DOHH2 (cell line): ENCODE data around the gene TDG.

ENCODE experiments used
- H3F3A ChIP-seq: fragments of 200-600 bp; sonication (generic), shearing (Covaris generic); 2 replicates; pipeline ENCODE4 v1.6.0; 2016; ENCODE audit warnings: antibody characterized with exemption, mild to moderate bottlenecking; ENCODE audit not compliant: control insufficient read depth, insufficient read depth
- H3K27ac ChIP-seq: fragments of 200-600 bp; sonication (generic); 2 replicates; pipeline ENCODE4 v1.5.1; 2014; ENCODE audit warnings: low read depth, mild to moderate bottlenecking, low read length, moderate library complexity
- H3K27me3 ChIP-seq: fragments of 200-600 bp; sonication (generic); 2 replicates; pipeline ENCODE4 v1.6.1; 2014; ENCODE audit warnings: mild to moderate bottlenecking, low read length, mixed read lengths; ENCODE audit not compliant: control insufficient read depth
- H3K36me3 ChIP-seq: fragments of 200-600 bp; sonication (generic); 2 replicates; pipeline ENCODE4 v1.6.1; 2014; ENCODE audit warnings: mild to moderate bottlenecking, low read length, moderate library complexity, mixed read lengths; ENCODE audit not compliant: control insufficient read depth
- H3K4me1 ChIP-seq: fragments of 200-600 bp; sonication (generic); 2 replicates; pipeline ENCODE4 v1.6.1; 2014; ENCODE audit warnings: mild to moderate bottlenecking, low read length, mixed read lengths; ENCODE audit not compliant: control insufficient read depth
- H3K4me2 ChIP-seq: fragments of 200-600 bp; sonication (generic); 2 replicates; pipeline ENCODE4 v1.6.0; 2014; ENCODE audit warnings: mild to moderate bottlenecking, low read length, moderate library complexity
- H3K4me3 ChIP-seq: fragments of 200-600 bp; sonication (generic); 2 replicates; pipeline ENCODE4 v1.5.1; 2014; ENCODE audit warnings: mild to moderate bottlenecking, low read length, mixed read lengths
- H3K79me2 ChIP-seq: fragments of 200-600 bp; sonication (generic); 2 replicates; pipeline ENCODE4 v1.6.1; 2014; ENCODE audit warnings: mild to moderate bottlenecking, low read length, mixed read lengths; ENCODE audit not compliant: control insufficient read depth
- H3K9me2 ChIP-seq: fragments of 200-600 bp; sonication (generic); replicated peaks from 2 replicates; pipeline ENCODE4 v1.6.1; 2014; ENCODE audit warnings: mild to moderate bottlenecking, low read length, mixed read lengths; ENCODE audit not compliant: control insufficient read depth
- H3K9me3 ChIP-seq: fragments of 200-600 bp; sonication (generic); 2 replicates; pipeline ENCODE4 v1.6.1; 2014; ENCODE audit warnings: antibody characterized with exemption, low read length, mixed read lengths; ENCODE audit not compliant: control insufficient read depth, insufficient read depth
- H4K20me1 ChIP-seq: fragments of 200-600 bp; sonication (generic); 2 replicates; pipeline ENCODE4 v1.6.0; 2014; ENCODE audit warnings: low read depth, mild to moderate bottlenecking, antibody characterized with exemption, low read length, moderate library complexity; ENCODE audit not compliant: control insufficient read depth, insufficient read depth
- EZH2phosphoT487 ChIP-seq: fragments of 200-600 bp; sonication (generic); IDR thresholded peaks from 2 replicates; pipeline ENCODE4 v1.6.1; 2017; ENCODE audit warnings: borderline replicate concordance, mild to moderate bottlenecking, antibody characterized with exemption, low read length, moderate library complexity, mixed read lengths
- TF ChIP-seq, protein P1 (sequence below): fragments of 200-600 bp; sonication (generic); IDR thresholded peaks from one replicate; pipeline ENCODE4 v1.5.1; 2014; ENCODE audit warnings: antibody characterized with exemption, mild to moderate bottlenecking, low read depth, low read length; ENCODE audit not compliant: poor library complexity, severe bottlenecking

The TDG gene

DNA sequence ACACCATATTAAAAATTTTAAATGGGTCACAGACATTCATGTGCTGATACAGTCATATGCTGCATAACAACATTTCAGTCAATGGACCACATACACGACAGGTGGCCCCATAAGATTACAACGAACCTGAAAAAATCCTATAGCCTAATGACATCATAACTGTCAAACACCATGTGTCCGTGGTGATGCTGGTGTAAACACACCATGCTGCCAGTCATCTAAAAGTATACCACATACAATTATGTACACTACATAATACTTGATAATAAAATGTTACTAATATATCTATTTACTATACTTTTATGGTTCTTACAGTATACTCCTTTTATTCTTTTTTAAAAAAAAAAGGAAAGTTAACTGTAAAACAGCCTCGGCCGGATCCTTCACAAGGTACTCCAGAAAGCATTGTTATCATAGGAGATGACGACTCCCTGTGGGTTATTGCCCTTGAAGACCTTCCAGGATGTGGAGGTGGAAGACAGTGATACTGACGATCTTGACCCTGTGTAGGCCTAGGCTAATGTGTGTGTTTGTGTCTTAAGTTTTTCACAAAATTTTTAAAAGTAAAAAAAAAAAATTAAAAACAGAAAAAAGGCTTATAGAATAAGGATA, 5.0 kb upstream of the TDG start:
- Histone ChIP-seq H3K79me2 (peaks cover 41% of the 10 kb centered on the region), H3K9me3 (no peaks in the 10 kb centered on the region), H3K4me2 (no peak overlapping the region), H3K4me3 (no peak overlapping the region), H3K4me1 (peaks cover 35% of the 10 kb centered on the region), H3K27me3 (no peaks in the 10 kb centered on the region), H3F3A (peaks cover 24% of the 10 kb centered on the region), H4K20me1 (no peaks in the 10 kb centered on the region), H3K9me2 (no peaks in the 10 kb centered on the region), H3K27ac (no peak overlapping the region), H3K36me3 (peaks cover 21% of the 10 kb centered on the region)
- TF ChIP-seq EZH2phosphoT487: no peak
- TF ChIP-seq, protein P1, sequence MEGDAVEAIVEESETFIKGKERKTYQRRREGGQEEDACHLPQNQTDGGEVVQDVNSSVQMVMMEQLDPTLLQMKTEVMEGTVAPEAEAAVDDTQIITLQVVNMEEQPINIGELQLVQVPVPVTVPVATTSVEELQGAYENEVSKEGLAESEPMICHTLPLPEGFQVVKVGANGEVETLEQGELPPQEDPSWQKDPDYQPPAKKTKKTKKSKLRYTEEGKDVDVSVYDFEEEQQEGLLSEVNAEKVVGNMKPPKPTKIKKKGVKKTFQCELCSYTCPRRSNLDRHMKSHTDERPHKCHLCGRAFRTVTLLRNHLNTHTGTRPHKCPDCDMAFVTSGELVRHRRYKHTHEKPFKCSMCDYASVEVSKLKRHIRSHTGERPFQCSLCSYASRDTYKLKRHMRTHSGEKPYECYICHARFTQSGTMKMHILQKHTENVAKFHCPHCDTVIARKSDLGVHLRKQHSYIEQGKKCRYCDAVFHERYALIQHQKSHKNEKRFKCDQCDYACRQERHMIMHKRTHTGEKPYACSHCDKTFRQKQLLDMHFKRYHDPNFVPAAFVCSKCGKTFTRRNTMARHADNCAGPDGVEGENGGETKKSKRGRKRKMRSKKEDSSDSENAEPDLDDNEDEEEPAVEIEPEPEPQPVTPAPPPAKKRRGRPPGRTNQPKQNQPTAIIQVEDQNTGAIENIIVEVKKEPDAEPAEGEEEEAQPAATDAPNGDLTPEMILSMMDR: no peak

GRCh38 chr12:103962493-103962892, 3.2 kb upstream of the TDG start:
- Histone ChIP-seq H4K20me1 (no peaks in the 10 kb centered on the region), H3K36me3 (peaks cover 23% of the 10 kb centered on the region), H3K4me2 (no peak overlapping the region), H3K4me1 (peaks cover 36% of the 10 kb centered on the region), H3K27me3 (no peaks in the 10 kb centered on the region), H3K79me2 (peaks cover 43% of the 10 kb centered on the region), H3K9me2 (no peaks in the 10 kb centered on the region), H3K27ac (no peak overlapping the region), H3K9me3 (no peaks in the 10 kb centered on the region), H3F3A (peaks cover 23% of the 10 kb centered on the region), H3K4me3 (no peak overlapping the region)
- TF ChIP-seq, protein P1: no peak

GRCh38 chr12:103964805-103965204, 867 bp upstream of the TDG start:
- TF ChIP-seq EZH2phosphoT487: no peak
- TF ChIP-seq, protein P1: no peak

DNA sequence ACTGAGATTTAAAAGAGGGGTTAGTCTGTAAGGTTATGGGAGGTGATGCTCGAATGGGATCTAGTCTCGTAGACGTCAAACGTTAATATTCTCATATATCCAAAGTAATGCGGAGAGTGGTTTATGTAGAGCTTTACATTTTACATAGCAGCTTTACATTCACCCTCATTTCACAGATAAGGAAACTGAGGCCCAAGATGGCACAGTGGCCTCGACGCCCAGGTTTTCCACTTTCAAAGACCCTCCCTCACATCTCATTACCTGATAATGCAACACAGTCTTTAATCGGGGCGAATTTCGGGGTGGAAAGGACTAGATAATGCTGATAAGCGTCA, 450 bp upstream of the TDG start:
- peaks cover 46% of the 10 kb centered on the region for H3K4me1 ChIP-seq
- H3K36me3 ChIP-seq: peaks cover 46% of the 10 kb centered on the region
- H3K27ac ChIP-seq: peak overlapping the region; percentile 59
- H3K9me2 ChIP-seq: no peaks in the 10 kb centered on the region
- TF ChIP-seq, protein P1: no peak
- no peak for TF ChIP-seq EZH2phosphoT487
- peaks cover 70% of the 10 kb centered on the region for H3K79me2 ChIP-seq
- no peaks in the 10 kb centered on the region for H3K9me3 ChIP-seq
- H3K27me3 ChIP-seq: no peaks in the 10 kb centered on the region
- no peaks in the 10 kb centered on the region for H4K20me1 ChIP-seq
- peak overlapping the region; percentile 94 for H3K4me3 ChIP-seq
- H3F3A ChIP-seq: peaks cover 10% of the 10 kb centered on the region
- peak overlapping the region; percentile 85 for H3K4me2 ChIP-seq

More at GRCh38 chr12:103964805-103965204, 867 bp upstream of the TDG start:
- Histone ChIP-seq H3K27me3 (no peaks in the 10 kb centered on the region), H3K4me1 (peaks cover 46% of the 10 kb centered on the region), H3K79me2 (peaks cover 66% of the 10 kb centered on the region), H4K20me1 (no peaks in the 10 kb centered on the region), H3K9me3 (no peaks in the 10 kb centered on the region), H3K4me3 (peak overlapping the region; percentile 94), H3K36me3 (peaks cover 44% of the 10 kb centered on the region), H3K27ac (peak overlapping the region; percentile 59), H3K9me2 (no peaks in the 10 kb centered on the region), H3K4me2 (peak overlapping the region; percentile 85), H3F3A (peaks cover 10% of the 10 kb centered on the region)
